OCI-LY3 (cell line): ENCODE data around the gene ZPR1.

Experiments
- H2AFZ ChIP-seq: fragments of 200-600, 300-600 bp; shearing (Covaris generic); 2 replicates; pipeline ENCODE4 v1.6.0; 2014; ENCODE audit warnings: antibody characterized with exemption, low read depth, low read length
- H3K27ac ChIP-seq: fragments of 200-600, 300-600 bp; sonication (generic); 2 replicates; pipeline ENCODE4 v1.5.1; 2014; ENCODE audit warnings: mild to moderate bottlenecking, low read length, moderate library complexity, mixed read lengths
- H3K27me3 ChIP-seq: fragments of 200-600, 300-600 bp; sonication (generic); 2 replicates; pipeline ENCODE4 v1.6.1; 2014; ENCODE audit warnings: low read depth, low read length, mixed read lengths
- H3K36me3 ChIP-seq: fragments of 200-600, 300-600 bp; sonication (generic); replicated peaks from 2 replicates; pipeline ENCODE3; 2014; ENCODE audit warnings: low read depth, low read length, mixed read lengths
- H3K4me1 ChIP-seq: fragments of 300-600, 200-600 bp; sonication (generic); 2 replicates; pipeline ENCODE4 v1.6.1; 2014; ENCODE audit warnings: low read length, mixed read lengths
- H3K4me2 ChIP-seq: fragments of 200-600, 300-600 bp; sonication (generic); 2 replicates; pipeline ENCODE4 v1.6.1; 2014; ENCODE audit warnings: low read length, mixed read lengths
- H3K4me3 ChIP-seq: fragments of 300-600, 200-600 bp; sonication (generic); 2 replicates; pipeline ENCODE4 v1.5.1; 2014; ENCODE audit warnings: antibody characterized with exemption, mild to moderate bottlenecking, low read length, moderate library complexity
- H3K79me2 ChIP-seq: fragments of 300-600, 200-600 bp; shearing (Covaris generic); 2 replicates; pipeline ENCODE4 v1.6.1; 2014; ENCODE audit warnings: mild to moderate bottlenecking, low read length, mixed read lengths
- H3K9ac ChIP-seq: fragments of 300-600, 200-600 bp; shearing (Covaris generic); 2 replicates; pipeline ENCODE4 v1.6.0; 2014; ENCODE audit warnings: mild to moderate bottlenecking, low read length, moderate library complexity
- H3K9me3 ChIP-seq: fragments of 200-600, 300-600 bp; shearing (Covaris generic); 2 replicates; pipeline ENCODE4 v1.6.1; 2014; ENCODE audit warnings: low read length, mixed read lengths; ENCODE audit not compliant: insufficient read depth
- H4K20me1 ChIP-seq: fragments of 200-600, 300-600 bp; sonication (generic); 2 replicates; pipeline ENCODE4 v1.6.1; 2016; ENCODE audit warnings: low read length, mixed read lengths; ENCODE audit not compliant: insufficient read depth
- CTCF ChIP-seq: fragments of 200-600, 300-600 bp; sonication (generic); IDR thresholded peaks from 2 replicates; pipeline ENCODE4 v1.5.1; 2014; ENCODE audit warnings: antibody characterized with exemption, low read length, low read depth
- EZH2phosphoT487 ChIP-seq: fragments of 200-600 bp; shearing (Covaris generic); IDR thresholded peaks from 2 replicates; pipeline ENCODE4 v1.6.1; 2018; ENCODE audit warnings: antibody characterized with exemption, mixed run types, low read depth

Gene ZPR1

GRCh38 chr11:116788534-116788933 is 711 bp upstream of the ZPR1 start:
- Histone ChIP-seq H2AFZ (peak overlapping the region; percentile 79), H3K4me3 (peak overlapping the region; percentile 84), H3K4me2 (peak overlapping the region; percentile 95), H3K27me3 (no peaks in the 10 kb centered on the region), H3K27ac (no peak overlapping the region), H4K20me1 (no peaks in the 10 kb centered on the region), H3K36me3 (peaks cover 22% of the 10 kb centered on the region), H3K79me2 (peaks cover 13% of the 10 kb centered on the region), H3K4me1 (peaks cover 14% of the 10 kb centered on the region), H3K9ac (peak overlapping the region; percentile 77), H3K9me3 (no peaks in the 10 kb centered on the region)
- TF ChIP-seq EZH2phosphoT487 (no peak), CTCF (no peak)

- Histone ChIP-seq H3K36me3 (peaks cover 32% of the 10 kb centered on the region), H2AFZ (peak overlapping the region; percentile 79; the same call in 1 of the 2 replicates), H3K9me3 (no peaks in the 10 kb centered on the region), H3K4me2 (peak overlapping the region; percentile 86), H3K27ac (no peak overlapping the region), H3K9ac (peak overlapping the region; percentile 77), H4K20me1 (no peaks in the 10 kb centered on the region), H3K27me3 (no peaks in the 10 kb centered on the region), H3K4me3 (peak overlapping the region; percentile 84), H3K4me1 (peaks cover 14% of the 10 kb centered on the region), H3K79me2 (peaks cover 13% of the 10 kb centered on the region)
- no peak for TF ChIP-seq CTCF
- TF ChIP-seq EZH2phosphoT487: no peak
Measured at GRCh38 chr11:116787436-116787785, 412 bp downstream of the ZPR1 start.

GRCh38 chr11:116786966-116787365 is 857 bp downstream of the ZPR1 start:
- no peaks in the 10 kb centered on the region for H3K27me3 ChIP-seq
- no peaks in the 10 kb centered on the region for H4K20me1 ChIP-seq
- H3K4me2 ChIP-seq: peak overlapping the region; percentile 86
- TF ChIP-seq CTCF (no peak), EZH2phosphoT487 (no peak)
- H3K27ac ChIP-seq: no peak overlapping the region
- no peaks in the 10 kb centered on the region for H3K9me3 ChIP-seq
- peak overlapping the region; percentile 77 for H3K9ac ChIP-seq
- H3K79me2 ChIP-seq: peaks cover 13% of the 10 kb centered on the region
- H3K4me3 ChIP-seq: peak overlapping the region; percentile 84
- H3K36me3 ChIP-seq: peaks cover 37% of the 10 kb centered on the region
- no peak overlapping the region for H2AFZ ChIP-seq
- H3K4me1 ChIP-seq: peaks cover 14% of the 10 kb centered on the region

GRCh38 chr11:116786326-116786725 is 1.5 kb downstream of the ZPR1 start:
- Histone ChIP-seq H3K4me3 (no peak overlapping the region), H4K20me1 (no peaks in the 10 kb centered on the region), H3K36me3 (peaks cover 40% of the 10 kb centered on the region), H3K4me1 (peaks cover 10% of the 10 kb centered on the region), H3K9ac (no peak overlapping the region), H3K4me2 (peak overlapping the region; percentile 86; the same call in 1 of the 2 replicates), H2AFZ (no peak overlapping the region), H3K27me3 (no peaks in the 10 kb centered on the region), H3K27ac (no peak overlapping the region), H3K9me3 (no peaks in the 10 kb centered on the region), H3K79me2 (peaks cover 13% of the 10 kb centered on the region)
- TF ChIP-seq EZH2phosphoT487 (no peak), CTCF (no peak)
